ENCODE measurements around the gene ACY1. TPM values are rescaled to one million over a fixed set of nuclear protein-coding genes. Genes with fewer than 3 reads are reported as not detected.
A peak's percentile ranks its signal among the peaks of the same experiment; 100 is the strongest.

Gene ACY1
- total RNA-seq, 1 donor from 2014 or later, result 54.2 TPM

GRCh38 chr3:51955175-51955892 is 28.0 kb upstream of the ACY1 start, which contains the start of gene GPR62:
Gene GPR62 (plus strand): TSS chr3:51955381. CDS start chr3:51955653, 272 bp downstream.
- DNase-seq (ENCODE audit: extremely low spot score, unreplicated experiment), result no peak
- H3K27ac Mint-ChIP-seq, result peak within 1 kb of the TSS; percentile 4
- no peak within 1 kb of the TSS for H3K4me3 Mint-ChIP-seq
- H3K36me3 Mint-ChIP-seq, result peaks cover 4% of the 10 kb centered on the region
- peaks cover 44% of the 10 kb centered on the region for H3K27me3 Mint-ChIP-seq
- H3K4me1 Mint-ChIP-seq (ENCODE audit: unreplicated experiment), result peaks cover 14% of the 10 kb centered on the region
- TF ChIP-seq, protein P1, sequence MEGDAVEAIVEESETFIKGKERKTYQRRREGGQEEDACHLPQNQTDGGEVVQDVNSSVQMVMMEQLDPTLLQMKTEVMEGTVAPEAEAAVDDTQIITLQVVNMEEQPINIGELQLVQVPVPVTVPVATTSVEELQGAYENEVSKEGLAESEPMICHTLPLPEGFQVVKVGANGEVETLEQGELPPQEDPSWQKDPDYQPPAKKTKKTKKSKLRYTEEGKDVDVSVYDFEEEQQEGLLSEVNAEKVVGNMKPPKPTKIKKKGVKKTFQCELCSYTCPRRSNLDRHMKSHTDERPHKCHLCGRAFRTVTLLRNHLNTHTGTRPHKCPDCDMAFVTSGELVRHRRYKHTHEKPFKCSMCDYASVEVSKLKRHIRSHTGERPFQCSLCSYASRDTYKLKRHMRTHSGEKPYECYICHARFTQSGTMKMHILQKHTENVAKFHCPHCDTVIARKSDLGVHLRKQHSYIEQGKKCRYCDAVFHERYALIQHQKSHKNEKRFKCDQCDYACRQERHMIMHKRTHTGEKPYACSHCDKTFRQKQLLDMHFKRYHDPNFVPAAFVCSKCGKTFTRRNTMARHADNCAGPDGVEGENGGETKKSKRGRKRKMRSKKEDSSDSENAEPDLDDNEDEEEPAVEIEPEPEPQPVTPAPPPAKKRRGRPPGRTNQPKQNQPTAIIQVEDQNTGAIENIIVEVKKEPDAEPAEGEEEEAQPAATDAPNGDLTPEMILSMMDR (conservative IDR thresholded peaks at IDR 0.05), result no peak
- H3K9me3 Mint-ChIP-seq, result no peaks in the 10 kb centered on the region

GRCh38 chr3:51955893-51956770 is 27.2 kb upstream of the ACY1 start:
- no peak overlapping the region for H3K27ac Mint-ChIP-seq
- peaks cover 4% of the 10 kb centered on the region for H3K36me3 Mint-ChIP-seq
- no peak for DNase-seq (ENCODE audit: extremely low spot score, unreplicated experiment)
- H3K4me3 Mint-ChIP-seq, result no peak overlapping the region
- peaks cover 14% of the 10 kb centered on the region for H3K4me1 Mint-ChIP-seq (ENCODE audit: unreplicated experiment)
- no peaks in the 10 kb centered on the region for H3K9me3 Mint-ChIP-seq
- peaks cover 37% of the 10 kb centered on the region for H3K27me3 Mint-ChIP-seq
- TF ChIP-seq, protein P1 (conservative IDR thresholded peaks at IDR 0.05), result peak; percentile 73

DNA sequence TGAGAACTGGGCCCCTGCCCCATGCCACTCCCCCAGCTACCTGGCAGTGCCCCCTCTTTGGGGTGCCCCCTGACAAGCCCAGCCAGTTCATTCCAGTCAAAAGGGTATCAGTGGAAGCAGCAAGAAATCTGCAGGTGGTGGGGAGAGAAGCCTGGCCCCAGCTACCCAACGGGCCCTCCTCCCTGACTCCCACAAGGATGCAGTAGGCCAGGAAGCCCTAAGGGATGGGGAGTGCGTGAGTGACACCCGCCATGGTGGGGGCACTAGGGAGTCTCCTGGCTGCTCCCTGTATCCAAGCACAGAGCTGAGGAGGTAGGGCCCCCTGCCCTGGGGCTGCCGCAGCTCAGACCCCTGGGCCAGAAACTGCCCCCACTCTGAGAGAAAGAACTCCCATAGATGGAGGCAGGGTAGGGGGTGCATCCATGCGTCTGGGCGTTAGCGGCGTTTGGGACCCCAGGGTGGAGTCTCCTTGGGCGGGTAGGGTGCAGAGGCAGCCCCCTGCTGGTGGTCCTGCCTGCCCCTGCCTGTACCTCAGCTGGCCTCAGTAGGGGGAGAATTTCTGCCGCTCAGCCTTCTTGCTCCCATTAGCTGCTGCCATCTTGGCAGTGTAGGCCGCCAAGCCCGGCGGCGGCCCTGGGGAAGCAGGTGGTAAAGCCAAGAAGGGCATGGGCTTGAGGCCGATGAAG is 25.7 kb upstream of the ACY1 start:
- H3K27me3 Mint-ChIP-seq, result peaks cover 25% of the 10 kb centered on the region

DNA sequence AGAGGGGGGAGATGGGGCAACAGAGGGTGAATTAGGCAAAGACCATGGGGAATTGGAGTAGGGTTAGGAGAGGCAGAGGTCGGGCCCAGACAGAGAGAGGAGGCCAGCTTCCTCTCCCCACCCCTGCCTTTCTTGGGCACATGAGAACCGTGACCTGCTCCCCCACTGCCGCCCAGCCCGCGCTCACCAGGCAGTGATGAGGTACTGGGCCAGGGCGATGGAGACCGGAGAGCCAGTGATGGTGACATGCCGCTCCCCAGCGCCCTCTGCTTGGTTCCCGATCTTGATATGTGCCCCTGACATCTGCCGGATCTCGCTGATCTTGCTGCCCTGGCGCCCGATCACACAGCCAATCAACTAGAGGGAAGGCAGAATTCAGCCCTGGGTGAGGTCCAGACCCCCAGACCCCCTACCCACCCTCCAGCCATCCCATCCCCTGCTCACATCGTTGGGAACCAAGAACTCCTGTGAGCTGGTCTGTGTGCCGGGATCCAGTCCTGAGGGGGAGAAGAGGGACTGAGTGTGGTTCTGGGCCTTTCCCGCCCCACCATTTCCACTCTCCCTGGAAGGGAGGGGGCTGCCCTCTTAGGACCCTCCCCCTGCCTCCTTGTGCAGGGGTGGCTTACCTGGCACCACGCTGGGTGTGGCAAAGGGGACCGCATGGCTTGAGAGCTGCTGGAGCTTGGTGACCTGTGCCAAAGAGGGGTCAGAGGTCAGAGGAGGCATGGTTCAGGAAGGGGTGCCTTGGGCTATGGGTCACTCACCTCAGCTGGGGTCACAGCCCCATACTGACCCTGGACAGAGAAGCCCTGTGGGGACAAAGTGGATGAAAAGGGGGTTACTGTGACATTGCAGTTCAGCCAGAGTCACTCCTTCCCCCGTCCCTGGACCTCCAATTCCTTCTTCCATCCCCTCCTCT is 24.5 kb upstream of the ACY1 start:
- peak overlapping the region; percentile 57 for H3K27ac Mint-ChIP-seq
- no peak overlapping the region for H3K4me3 Mint-ChIP-seq
- DNase-seq (ENCODE audit: extremely low spot score, unreplicated experiment), result no peak
- TF ChIP-seq, protein P1 (conservative IDR thresholded peaks at IDR 0.05), result no peak
- H3K27me3 Mint-ChIP-seq, result peaks cover 14% of the 10 kb centered on the region
- peaks cover 13% of the 10 kb centered on the region for H3K4me1 Mint-ChIP-seq (ENCODE audit: unreplicated experiment)
- no peaks in the 10 kb centered on the region for H3K9me3 Mint-ChIP-seq
- H3K36me3 Mint-ChIP-seq, result peaks cover 4% of the 10 kb centered on the region

More for the DNA sequence above, 25.7 kb upstream of the ACY1 start:
- DNase-seq (ENCODE audit: extremely low spot score, unreplicated experiment), result no peak
- Mint-ChIP-seq H3K4me3 (no peak overlapping the region), H3K9me3 (no peaks in the 10 kb centered on the region), H3K4me1 (ENCODE audit: unreplicated experiment) (peaks cover 23% of the 10 kb centered on the region), H3K36me3 (peaks cover 4% of the 10 kb centered on the region), H3K27ac (no peak overlapping the region)
- TF ChIP-seq, protein P1 (conservative IDR thresholded peaks at IDR 0.05), result no peak
